HG03139 (cell line): ENCODE results near the gene MAPK4.
"Not testable (repeated sequence)": the region's sequence is repeated elsewhere in the genome, so short reads cannot be mapped to it uniquely, and the experiment has no call there.

Experiments used
- ATAC-seq: cut with Tn5 transposase; IDR thresholded peaks from one replicate; pipeline ENCODE4 v1.9.1; 2021; ENCODE audit not compliant: unreplicated experiment

The MAPK4 gene

GRCh38 chr18:50748243-50749229, 188.6 kb downstream of the MAPK4 start:
- no peak for ATAC-seq

GRCh38 chr18:50749421-50749820, 189.5 kb downstream of the MAPK4 start:
- ATAC-seq = no peak

- ATAC-seq = no peak
Observed at GRCh38 chr18:50749945-50750344, 190.1 kb downstream of the MAPK4 start.

DNA sequence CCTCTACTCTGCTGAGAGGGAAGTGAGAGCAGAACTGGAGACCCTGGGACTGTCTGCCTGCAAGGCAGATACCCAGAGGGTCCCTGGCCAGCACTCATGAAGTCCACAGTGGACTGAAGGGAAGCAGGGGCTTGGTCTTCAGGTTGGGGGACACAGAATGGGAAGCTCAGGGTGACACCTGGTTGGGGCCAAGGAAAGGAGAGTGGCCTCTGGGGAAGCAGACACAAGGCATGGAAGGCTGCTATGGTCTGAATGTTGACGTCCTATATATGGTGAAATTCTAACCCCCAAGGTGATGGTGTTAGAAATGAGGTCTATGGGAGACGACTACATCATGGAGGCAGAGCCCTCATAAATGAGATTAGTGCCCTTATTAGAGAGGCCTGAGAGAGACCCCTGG, 190.7 kb downstream of the MAPK4 start:
- ATAC-seq = no peak

DNA sequence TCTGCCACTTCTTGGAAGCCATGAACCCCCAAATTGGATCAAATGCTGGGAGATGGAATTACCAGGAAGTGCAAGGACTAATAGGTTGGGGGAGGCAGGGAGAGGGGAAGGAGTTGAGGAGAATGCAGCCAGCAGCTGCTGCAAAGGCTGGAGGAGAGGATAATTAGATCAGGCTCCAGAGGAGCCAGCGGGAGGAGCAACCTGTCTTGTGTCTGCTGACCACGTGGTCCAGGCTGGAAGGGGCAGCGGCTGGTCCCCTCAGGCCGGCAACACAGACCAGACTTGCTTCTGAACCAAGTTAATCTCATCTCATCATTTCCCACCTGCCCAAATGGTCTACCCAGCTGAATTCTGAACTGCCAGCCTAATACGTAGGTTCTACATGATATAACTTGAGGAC, 191.6 kb downstream of the MAPK4 start:
- no peak for ATAC-seq

- no peak for ATAC-seq
Observed at GRCh38 chr18:50751947-50752346, 192.1 kb downstream of the MAPK4 start.

DNA sequence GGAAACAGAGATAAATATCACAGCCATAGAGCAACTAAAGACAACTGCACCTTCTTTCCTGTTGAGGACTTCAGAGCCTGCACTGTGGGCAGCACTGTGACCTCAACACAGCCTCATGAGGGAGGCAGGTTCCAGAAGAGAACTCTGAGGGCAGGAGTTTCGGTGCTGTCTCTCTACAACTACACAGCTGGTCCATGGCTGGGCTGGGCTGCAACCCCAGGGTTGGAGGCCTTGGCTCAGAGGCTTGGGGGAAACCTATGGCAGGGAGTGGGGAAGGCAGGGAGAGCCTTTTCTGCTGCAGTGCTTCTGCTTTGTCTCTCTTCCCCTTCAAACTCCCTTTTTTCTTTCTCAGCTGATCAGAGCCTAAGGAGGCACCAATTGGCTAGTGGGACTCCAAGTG, 193.4 kb downstream of the MAPK4 start:
- ATAC-seq = no peak

- ATAC-seq = no peak
Observed at GRCh38 chr18:50754297-50754696, 194.4 kb downstream of the MAPK4 start.

GRCh38 chr18:50757358-50757757, 197.5 kb downstream of the MAPK4 start:
- no peak for ATAC-seq

GRCh38 chr18:50769463-50769862, 209.6 kb downstream of the MAPK4 start:
- ATAC-seq = no peak

DNA sequence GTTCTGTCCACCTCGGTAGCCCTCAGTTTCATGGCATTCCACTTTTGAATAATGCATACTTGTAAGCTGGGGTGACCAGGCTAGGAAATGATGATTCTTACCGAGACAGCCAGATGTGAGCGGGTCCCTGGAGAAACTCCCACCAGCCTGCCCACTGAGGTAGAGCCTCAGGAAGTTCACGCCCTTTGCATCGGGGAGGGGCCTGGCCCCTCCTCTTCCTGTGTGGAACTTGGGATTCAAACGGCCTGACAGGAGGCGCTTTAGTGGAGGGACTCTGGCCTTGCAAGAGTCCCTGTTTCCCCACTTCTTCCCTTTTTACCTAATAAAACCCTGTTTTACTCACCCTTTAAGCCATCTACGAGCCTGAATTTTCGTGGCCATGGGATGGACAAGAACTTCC, 215.3 kb downstream of the MAPK4 start:
- ATAC-seq = no peak

GRCh38 chr18:50775726-50776125, 215.8 kb downstream of the MAPK4 start:
- no peak for ATAC-seq

- ATAC-seq = no peak
Observed at GRCh38 chr18:50776383-50776782, 216.5 kb downstream of the MAPK4 start.

DNA sequence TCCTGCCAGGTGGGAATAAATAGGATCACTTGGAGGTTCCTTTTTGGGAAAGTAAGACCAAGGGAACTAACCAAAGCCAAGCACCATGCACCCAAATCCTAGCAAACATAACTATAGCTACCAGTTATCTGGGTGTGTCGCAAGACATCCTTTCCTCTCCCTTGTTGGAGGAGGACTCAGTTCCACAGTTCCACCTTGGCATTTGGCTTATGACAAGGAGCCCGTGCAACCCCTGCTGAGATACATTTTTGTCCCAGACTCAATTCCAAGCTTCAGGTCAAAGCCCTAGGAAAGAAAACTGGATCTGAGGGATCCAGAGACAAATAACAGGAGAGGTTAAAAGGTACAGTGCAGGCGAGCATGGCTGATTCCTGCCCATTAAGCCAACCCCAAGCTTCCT, 219.1 kb downstream of the MAPK4 start:
- not testable (repeated sequence) for ATAC-seq
